Activated CD8-positive, alpha-beta T cell treated with anti-CD3 and anti-CD28 coated beads for 36 hours (primary cell): ENCODE results near the gene SH3GL3. TPM values are rescaled to one million over a fixed set of nuclear protein-coding genes. Genes with fewer than 3 reads are reported as not detected.

Experiments
- ATAC-seq: fragments of 200-7000 bp; cut with Tn5 transposase; one replicate; pipeline ENCODE4 v1.10.0; 2021; ENCODE audit warnings: mild to moderate bottlenecking, moderate library complexity
- CTCF ChIA-PET: fragments of 350-600 bp; sonication (Branson Sonifier 250); formaldehyde crosslinking; loops from one replicate; lab custom pipeline; 2021; ENCODE audit warnings: antibody characterized with exemption; lab: Charles Lee
- POLR2A ChIA-PET: fragments of 350-600 bp; sonication (Branson Sonifier 250); formaldehyde crosslinking; loops from one replicate; lab custom pipeline; 2021; ENCODE audit warnings: antibody characterized with exemption; lab: Charles Lee
- DNase-seq: peaks from one replicate; pipeline ENCODE4 v3.0.0-alpha.2; 2020
- H3K27ac Mint-ChIP-seq: one replicate; pipeline ENCODE4 v1.8.0; 2021; ENCODE audit warnings: mild to moderate bottlenecking, mixed read lengths
- H3K27me3 Mint-ChIP-seq: one replicate; pipeline ENCODE4 v1.8.0; 2021; ENCODE audit warnings: mixed read lengths
- H3K36me3 Mint-ChIP-seq: one replicate; pipeline ENCODE4 v1.8.0; 2021; ENCODE audit warnings: low read depth, mixed read lengths
- H3K4me1 Mint-ChIP-seq: one replicate; pipeline ENCODE4 v1.8.0; 2021; ENCODE audit warnings: low read depth, mixed read lengths
- H3K4me3 Mint-ChIP-seq: one replicate; pipeline ENCODE4 v1.8.0; 2021; ENCODE audit warnings: mild to moderate bottlenecking, moderate library complexity, mixed read lengths
- H3K9me3 Mint-ChIP-seq: one replicate; pipeline ENCODE4 v1.8.0; 2021; ENCODE audit warnings: mixed read lengths
- intact Hi-C: fragments of 100-400 bp; cut with micrococcal nuclease; formaldehyde crosslinking; loops from one replicate; pipeline ENCODE4 v1.10.0; 2022
- total RNA-seq, 2 experiments: library from RNA; stranded (reverse); gene quantifications; one replicate each; pipeline ENCODE4 v1.2.3, GENCODE V29; 2021
- TF ChIP-seq, protein P1 (sequence below): fragments of 200-600 bp; IDR thresholded peaks from one replicate; pipeline ENCODE4 v1.8.0; 2022; ENCODE audit warnings: antibody characterized with exemption, mild to moderate bottlenecking

SH3GL3 gene
- total RNA-seq, 2 experiments from 2014 or later = not detected

GRCh38 chr15:83503595-83504364, 56.6 kb downstream of the SH3GL3 start:
- POLR2A ChIA-PET = no interaction called here
- no peak overlapping the region for H3K4me3 Mint-ChIP-seq
- no peak overlapping the region for H3K27ac Mint-ChIP-seq
- CTCF ChIA-PET = no interaction called here
- intact Hi-C loops = no loop called here
- DNase-seq = no peak
- no peaks in the 10 kb centered on the region for H3K4me1 Mint-ChIP-seq
- H3K36me3 Mint-ChIP-seq = no peaks in the 10 kb centered on the region
- no peak for ATAC-seq
- H3K9me3 Mint-ChIP-seq = no peaks in the 10 kb centered on the region
- H3K27me3 Mint-ChIP-seq = no peaks in the 10 kb centered on the region
- TF ChIP-seq, protein P1, sequence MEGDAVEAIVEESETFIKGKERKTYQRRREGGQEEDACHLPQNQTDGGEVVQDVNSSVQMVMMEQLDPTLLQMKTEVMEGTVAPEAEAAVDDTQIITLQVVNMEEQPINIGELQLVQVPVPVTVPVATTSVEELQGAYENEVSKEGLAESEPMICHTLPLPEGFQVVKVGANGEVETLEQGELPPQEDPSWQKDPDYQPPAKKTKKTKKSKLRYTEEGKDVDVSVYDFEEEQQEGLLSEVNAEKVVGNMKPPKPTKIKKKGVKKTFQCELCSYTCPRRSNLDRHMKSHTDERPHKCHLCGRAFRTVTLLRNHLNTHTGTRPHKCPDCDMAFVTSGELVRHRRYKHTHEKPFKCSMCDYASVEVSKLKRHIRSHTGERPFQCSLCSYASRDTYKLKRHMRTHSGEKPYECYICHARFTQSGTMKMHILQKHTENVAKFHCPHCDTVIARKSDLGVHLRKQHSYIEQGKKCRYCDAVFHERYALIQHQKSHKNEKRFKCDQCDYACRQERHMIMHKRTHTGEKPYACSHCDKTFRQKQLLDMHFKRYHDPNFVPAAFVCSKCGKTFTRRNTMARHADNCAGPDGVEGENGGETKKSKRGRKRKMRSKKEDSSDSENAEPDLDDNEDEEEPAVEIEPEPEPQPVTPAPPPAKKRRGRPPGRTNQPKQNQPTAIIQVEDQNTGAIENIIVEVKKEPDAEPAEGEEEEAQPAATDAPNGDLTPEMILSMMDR = no peak

GRCh38 chr15:83504365-83504764, 57.2 kb downstream of the SH3GL3 start:
- H3K36me3 Mint-ChIP-seq = no peaks in the 10 kb centered on the region
- TF ChIP-seq, protein P1 = no peak
- no peak for ATAC-seq
- H3K4me1 Mint-ChIP-seq = no peaks in the 10 kb centered on the region
- intact Hi-C loops = no loop called here
- no peaks in the 10 kb centered on the region for H3K9me3 Mint-ChIP-seq
- H3K27me3 Mint-ChIP-seq = no peaks in the 10 kb centered on the region
- no peak overlapping the region for H3K4me3 Mint-ChIP-seq
- H3K27ac Mint-ChIP-seq = no peak overlapping the region
- no peak for DNase-seq
- POLR2A ChIA-PET = no interaction called here
- CTCF ChIA-PET = no interaction called here

- intact Hi-C loops = no loop called here
- no peaks in the 10 kb centered on the region for H3K9me3 Mint-ChIP-seq
- no peaks in the 10 kb centered on the region for H3K36me3 Mint-ChIP-seq
- CTCF ChIA-PET = no interaction called here
- DNase-seq (no peak), ATAC-seq (no peak)
- TF ChIP-seq, protein P1 = no peak
- H3K4me3 Mint-ChIP-seq = no peak overlapping the region
- POLR2A ChIA-PET = interaction anchor here (0.8 kb wide), 1 partner anchor 16 kb away, joined by 4 read pairs; no protein-coding TSS in a partner anchor
- no peak overlapping the region for H3K27ac Mint-ChIP-seq
- no peaks in the 10 kb centered on the region for H3K4me1 Mint-ChIP-seq
- no peaks in the 10 kb centered on the region for H3K27me3 Mint-ChIP-seq
Observed at GRCh38 chr15:83510001-83510400, 62.9 kb downstream of the SH3GL3 start.

GRCh38 chr15:83512459-83512858, 65.3 kb downstream of the SH3GL3 start:
- intact Hi-C loops = no loop called here
- Mint-ChIP-seq H3K27ac (no peak overlapping the region), H3K4me3 (no peak overlapping the region), H3K9me3 (no peaks in the 10 kb centered on the region), H3K27me3 (no peaks in the 10 kb centered on the region), H3K4me1 (no peaks in the 10 kb centered on the region), H3K36me3 (no peaks in the 10 kb centered on the region)
- CTCF ChIA-PET = no interaction called here
- no peak for DNase-seq
- TF ChIP-seq, protein P1 = no peak
- ATAC-seq = no peak
- POLR2A ChIA-PET = no interaction called here

- ChIA-PET CTCF (no interaction called here), POLR2A (no interaction called here)
- Mint-ChIP-seq H3K27ac (no peak overlapping the region), H3K4me3 (no peak overlapping the region), H3K4me1 (no peaks in the 10 kb centered on the region), H3K36me3 (no peaks in the 10 kb centered on the region), H3K27me3 (no peaks in the 10 kb centered on the region), H3K9me3 (no peaks in the 10 kb centered on the region)
- intact Hi-C loops = no loop called here
- TF ChIP-seq, protein P1 = no peak
- no peak for DNase-seq
- ATAC-seq = no peak
Observed at GRCh38 chr15:83514584-83514983, 67.4 kb downstream of the SH3GL3 start.
